T-helper 2 cell treated with Interferon-gamma antibody and Interleukin-4, amounts not matched to agents 5 μg/mL and 100 μg/mL, for 36 hours (primary cell): Measurements from ENCODE around the gene SLC35F3.
"Not testable (repeated sequence)": the region's sequence is repeated elsewhere in the genome, so short reads cannot be mapped to it uniquely, and the experiment has no call there.

ENCODE experiments used
- DNase-seq: peaks from one replicate; pipeline ENCODE4 v3.0.0; 2021; ENCODE audit warnings: low spot score
- H3K27ac Mint-ChIP-seq: one replicate; pipeline ENCODE4 v1.8.0; 2021; ENCODE audit warnings: mild to moderate bottlenecking, mixed read lengths
- H3K27me3 Mint-ChIP-seq: one replicate; pipeline ENCODE4 v1.8.0; 2021; ENCODE audit warnings: low read depth, mixed read lengths
- H3K36me3 Mint-ChIP-seq: one replicate; pipeline ENCODE4 v1.8.0; 2021; ENCODE audit warnings: low read depth, mixed read lengths
- H3K4me1 Mint-ChIP-seq: one replicate; pipeline ENCODE4 v1.8.0; 2021; ENCODE audit warnings: low read depth, mixed read lengths
- H3K4me3 Mint-ChIP-seq: one replicate; pipeline ENCODE4 v1.8.0; 2022; ENCODE audit warnings: mild to moderate bottlenecking, moderate library complexity, mixed read lengths
- H3K9me3 Mint-ChIP-seq: one replicate; pipeline ENCODE4 v1.8.0; 2021; ENCODE audit warnings: mixed read lengths

Gene SLC35F3

DNA sequence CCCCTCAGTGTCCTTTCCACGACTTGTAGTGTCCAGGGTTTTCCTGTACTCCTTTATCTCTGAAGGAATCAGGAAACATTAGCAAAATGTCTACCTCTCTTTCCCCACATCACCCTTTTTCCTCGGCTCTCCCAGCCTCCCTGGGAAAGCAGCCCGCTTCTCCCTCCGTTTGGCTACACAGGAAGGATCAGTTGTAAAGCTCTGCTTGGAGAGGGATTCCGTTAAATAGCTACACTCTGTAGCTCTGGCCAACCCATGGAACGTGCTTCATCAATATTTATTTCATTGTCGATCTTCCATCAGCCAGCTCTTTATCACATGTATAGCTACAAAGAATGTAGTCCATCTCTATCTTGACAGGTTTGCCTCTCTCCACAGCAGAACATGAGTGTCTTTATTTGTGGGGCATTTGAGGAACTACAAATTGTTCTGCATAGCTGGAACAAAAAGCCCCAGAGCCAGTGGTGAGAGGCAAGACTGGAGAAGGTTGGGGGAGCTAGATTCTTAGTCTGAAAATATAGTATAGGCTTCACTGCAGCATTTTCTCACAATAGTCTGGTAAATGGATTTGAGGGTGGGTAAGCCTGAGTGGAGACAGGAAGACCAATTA is 191.8 kb downstream of the SLC35F3 start:
- Mint-ChIP-seq H3K36me3 (no peaks in the 10 kb centered on the region), H3K9me3 (no peaks in the 10 kb centered on the region), H3K27ac (no peak overlapping the region), H3K4me3 (no peak overlapping the region), H3K4me1 (no peaks in the 10 kb centered on the region), H3K27me3 (peaks cover 6% of the 10 kb centered on the region)
- DNase-seq = no peak

- no peak for DNase-seq
- Mint-ChIP-seq H3K4me1 (no peaks in the 10 kb centered on the region), H3K27ac (no peak overlapping the region), H3K27me3 (peaks cover 15% of the 10 kb centered on the region), H3K36me3 (no peaks in the 10 kb centered on the region), H3K9me3 (no peaks in the 10 kb centered on the region), H3K4me3 (no peak overlapping the region)
These were observed 198.1 kb downstream of the SLC35F3 start for GRCh38 chr1:234102583-234102982.

- no peaks in the 10 kb centered on the region for H3K9me3 Mint-ChIP-seq
- H3K4me1 Mint-ChIP-seq = no peaks in the 10 kb centered on the region
- no peaks in the 10 kb centered on the region for H3K36me3 Mint-ChIP-seq
- no peak overlapping the region for H3K4me3 Mint-ChIP-seq
- no peak for DNase-seq
- H3K27me3 Mint-ChIP-seq = peaks cover 15% of the 10 kb centered on the region
- no peak overlapping the region for H3K27ac Mint-ChIP-seq
These were observed 198.7 kb downstream of the SLC35F3 start for GRCh38 chr1:234103198-234103597.

GRCh38 chr1:234106032-234106431 is 201.6 kb downstream of the SLC35F3 start:
- Mint-ChIP-seq H3K4me3 (no peak overlapping the region), H3K27ac (no peak overlapping the region)

DNA sequence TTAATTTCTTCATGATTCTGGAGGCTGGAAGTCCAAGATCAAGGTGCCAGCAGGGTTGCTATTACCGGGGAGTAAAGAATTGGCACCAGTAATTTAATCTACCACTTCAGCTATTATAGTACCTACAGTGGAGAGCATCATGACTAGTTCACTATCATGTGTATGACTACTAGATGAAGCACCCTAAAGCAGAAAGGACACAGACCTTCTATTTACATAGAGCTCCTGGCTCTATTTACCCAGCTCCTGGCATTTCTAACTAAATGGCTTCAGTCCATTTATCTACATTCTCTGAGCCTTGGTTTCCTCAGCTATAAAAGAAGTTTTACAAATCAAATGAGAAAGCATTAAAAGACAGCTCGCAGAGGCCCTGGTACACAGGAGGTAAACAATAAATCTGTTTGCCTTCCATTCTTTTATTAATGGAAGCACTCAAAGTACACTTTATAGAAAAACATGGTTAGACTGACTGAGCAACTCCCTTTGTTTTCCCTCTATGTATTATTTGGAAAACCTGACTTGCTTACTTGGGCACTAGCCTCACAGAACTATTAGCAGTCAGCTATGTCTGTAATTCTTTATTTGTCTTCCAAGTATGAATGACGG is 203.0 kb downstream of the SLC35F3 start:
- Mint-ChIP-seq H3K4me3 (no peak overlapping the region), H3K4me1 (no peaks in the 10 kb centered on the region), H3K27me3 (peaks cover 14% of the 10 kb centered on the region), H3K9me3 (no peaks in the 10 kb centered on the region), H3K27ac (no peak overlapping the region), H3K36me3 (no peaks in the 10 kb centered on the region)
- no peak for DNase-seq

More at GRCh38 chr1:234106032-234106431, 201.6 kb downstream of the SLC35F3 start:
- Mint-ChIP-seq H3K9me3 (no peaks in the 10 kb centered on the region), H3K36me3 (no peaks in the 10 kb centered on the region), H3K4me1 (no peaks in the 10 kb centered on the region), H3K27me3 (peaks cover 19% of the 10 kb centered on the region)
- DNase-seq = no peak

DNA sequence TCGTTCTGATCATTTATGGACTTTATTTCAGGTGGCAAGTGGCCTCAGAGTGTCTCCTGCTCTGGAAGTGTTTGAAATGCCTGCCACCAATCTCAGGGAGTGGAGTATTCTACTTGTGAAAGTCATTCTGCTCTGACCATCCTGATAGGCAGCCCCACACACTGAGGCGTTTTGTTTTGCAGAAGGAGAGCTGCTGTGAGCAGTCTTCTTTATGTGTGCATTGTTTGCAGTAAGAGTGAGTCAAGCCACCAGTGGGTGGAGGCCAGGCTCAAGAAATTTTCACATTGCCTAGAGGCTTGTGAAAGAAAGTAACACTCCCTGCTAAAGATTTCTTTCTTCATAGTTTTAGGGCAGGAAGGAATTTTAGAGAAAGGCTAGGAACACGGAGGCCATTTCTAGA is 204.4 kb downstream of the SLC35F3 start:
- H3K4me1 Mint-ChIP-seq = no peaks in the 10 kb centered on the region
- no peak overlapping the region for H3K4me3 Mint-ChIP-seq
- H3K27me3 Mint-ChIP-seq = peaks cover 11% of the 10 kb centered on the region
- no peak overlapping the region for H3K27ac Mint-ChIP-seq
- H3K9me3 Mint-ChIP-seq = no peaks in the 10 kb centered on the region
- DNase-seq = no peak
- H3K36me3 Mint-ChIP-seq = no peaks in the 10 kb centered on the region

DNA sequence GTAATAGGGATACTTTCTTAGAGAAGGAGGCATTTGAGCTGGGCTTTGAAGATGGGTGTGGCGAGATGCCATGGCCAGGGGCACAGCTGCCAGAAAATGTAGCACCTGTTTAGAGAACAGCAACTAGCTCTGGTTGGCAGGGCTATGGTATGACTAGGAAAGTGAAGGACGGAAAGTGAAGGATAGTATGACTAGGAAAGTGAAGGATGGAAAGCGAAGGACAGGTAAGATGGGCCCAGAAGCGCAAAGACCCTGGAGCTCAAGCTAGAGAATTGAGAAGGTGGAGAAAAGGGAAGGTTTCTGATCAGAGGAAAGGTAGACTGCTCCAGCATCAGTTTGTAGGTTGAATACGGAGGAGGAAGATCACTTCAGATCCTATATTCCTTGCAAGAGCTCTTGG is 205.4 kb downstream of the SLC35F3 start:
- no peak for DNase-seq
- Mint-ChIP-seq H3K27me3 (peaks cover 12% of the 10 kb centered on the region), H3K4me1 (peaks cover 1% of the 10 kb centered on the region), H3K4me3 (no peak overlapping the region), H3K27ac (no peak overlapping the region), H3K36me3 (no peaks in the 10 kb centered on the region), H3K9me3 (no peaks in the 10 kb centered on the region)

DNA sequence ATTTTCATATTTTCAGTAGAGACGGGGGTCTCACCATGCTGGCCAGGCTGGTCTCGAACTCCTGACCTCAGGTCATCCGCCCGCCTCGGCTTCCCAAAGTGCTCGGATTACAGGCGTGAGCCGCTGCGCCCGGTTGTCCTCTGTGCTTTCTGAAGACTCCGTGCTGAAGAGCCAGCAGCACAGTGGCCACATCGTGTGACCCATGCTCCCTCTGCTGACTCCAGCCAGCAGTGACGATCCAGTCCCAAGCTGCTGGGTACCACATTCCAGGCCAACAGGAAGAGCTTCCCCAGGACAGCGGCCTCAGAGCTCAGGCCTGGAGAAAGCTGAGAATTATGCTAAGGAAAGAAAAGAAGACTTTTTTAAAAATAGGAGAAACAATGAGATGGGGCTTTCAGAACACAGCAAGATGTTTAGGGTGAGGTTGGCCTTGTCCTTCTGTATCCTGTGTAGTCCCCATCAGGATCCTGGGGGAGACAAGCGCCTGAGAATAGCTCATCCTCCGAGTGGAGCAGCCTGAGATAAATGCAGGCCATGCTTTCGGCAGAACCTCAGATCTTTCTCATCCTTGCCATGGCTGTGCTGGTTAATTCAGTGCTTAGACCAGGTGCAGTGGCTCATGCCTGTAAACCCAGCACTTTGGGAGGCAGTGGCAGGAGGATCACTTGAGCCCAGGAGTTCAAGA is 207.1 kb downstream of the SLC35F3 start:
- Mint-ChIP-seq H3K4me1 (peaks cover 5% of the 10 kb centered on the region), H3K27me3 (peaks cover 26% of the 10 kb centered on the region), H3K4me3 (no peak overlapping the region), H3K27ac (no peak overlapping the region), H3K36me3 (no peaks in the 10 kb centered on the region), H3K9me3 (no peaks in the 10 kb centered on the region)
- DNase-seq = no peak

DNA sequence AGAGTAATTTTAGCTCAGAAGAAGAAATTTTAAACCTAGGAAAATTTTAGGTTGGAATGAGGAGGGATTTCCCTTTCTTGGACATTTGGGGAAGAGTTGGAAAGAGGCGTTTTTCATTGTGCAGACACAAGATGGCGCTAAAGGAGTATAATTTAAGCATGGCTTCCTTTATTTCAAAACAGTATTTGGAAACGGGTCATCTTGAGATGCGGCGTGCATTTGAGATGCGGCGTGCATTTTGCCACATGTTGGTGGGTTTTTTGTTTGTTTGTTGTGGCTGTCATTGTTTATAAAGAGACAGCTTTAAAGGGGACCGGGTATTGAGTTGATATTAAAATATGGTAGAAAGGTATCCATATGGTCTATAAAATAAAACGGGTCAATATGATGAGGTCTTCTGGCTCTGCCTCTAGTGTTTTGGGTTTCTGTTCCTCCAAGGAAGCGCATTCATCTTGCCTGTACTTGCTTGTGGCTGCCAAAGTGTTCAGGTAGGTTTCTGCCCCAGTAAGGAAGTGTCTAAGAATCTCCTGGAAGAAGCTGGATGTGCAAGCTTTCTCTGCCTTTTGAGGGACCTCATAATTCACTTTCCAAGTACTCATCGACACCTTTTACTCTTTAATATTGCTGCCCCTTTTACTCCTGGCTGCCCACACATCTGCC is 210.3 kb downstream of the SLC35F3 start:
- H3K27ac Mint-ChIP-seq = no peak overlapping the region
- H3K27me3 Mint-ChIP-seq = peaks cover 29% of the 10 kb centered on the region
- H3K9me3 Mint-ChIP-seq = no peaks in the 10 kb centered on the region
- no peak for DNase-seq
- H3K36me3 Mint-ChIP-seq = no peaks in the 10 kb centered on the region
- H3K4me3 Mint-ChIP-seq = peak overlapping the region; percentile 61
- peaks cover 5% of the 10 kb centered on the region for H3K4me1 Mint-ChIP-seq

GRCh38 chr1:234118911-234119310 is 214.4 kb downstream of the SLC35F3 start:
- Mint-ChIP-seq H3K27me3 (peaks cover 22% of the 10 kb centered on the region), H3K9me3 (no peaks in the 10 kb centered on the region), H3K36me3 (no peaks in the 10 kb centered on the region), H3K27ac (no peak overlapping the region), H3K4me3 (no peak overlapping the region), H3K4me1 (peaks cover 5% of the 10 kb centered on the region)
- DNase-seq = no peak

DNA sequence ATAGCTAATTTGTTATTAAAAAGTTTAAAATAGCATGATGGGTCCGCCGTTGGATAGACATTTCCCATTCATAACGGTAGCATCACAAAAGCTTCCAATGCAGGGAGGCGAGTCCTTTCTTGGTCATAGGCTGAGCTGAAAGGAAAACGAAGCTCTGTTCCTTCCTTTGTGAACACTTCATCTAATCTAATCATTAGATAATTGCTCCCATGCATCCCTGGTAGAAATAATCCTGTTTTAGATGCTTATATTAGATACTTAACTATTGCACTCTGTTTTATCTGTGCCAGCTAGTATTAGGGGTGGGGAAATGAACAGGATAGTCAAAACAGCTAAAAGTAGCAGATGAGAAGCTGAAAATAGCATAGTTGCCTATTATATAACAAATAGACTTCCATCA is 215.0 kb downstream of the SLC35F3 start:
- peaks cover 24% of the 10 kb centered on the region for H3K27me3 Mint-ChIP-seq
- no peak overlapping the region for H3K27ac Mint-ChIP-seq
- no peaks in the 10 kb centered on the region for H3K9me3 Mint-ChIP-seq
- no peak for DNase-seq
- H3K36me3 Mint-ChIP-seq = no peaks in the 10 kb centered on the region
- H3K4me1 Mint-ChIP-seq = peaks cover 5% of the 10 kb centered on the region
- H3K4me3 Mint-ChIP-seq = no peak overlapping the region

GRCh38 chr1:234120327-234120944 is 216.0 kb downstream of the SLC35F3 start:
- H3K27me3 Mint-ChIP-seq = peaks cover 22% of the 10 kb centered on the region
- H3K4me3 Mint-ChIP-seq = no peak overlapping the region
- peaks cover 2% of the 10 kb centered on the region for H3K4me1 Mint-ChIP-seq
- H3K9me3 Mint-ChIP-seq = no peaks in the 10 kb centered on the region
- DNase-seq = no peak
- no peaks in the 10 kb centered on the region for H3K36me3 Mint-ChIP-seq
- H3K27ac Mint-ChIP-seq = no peak overlapping the region

DNA sequence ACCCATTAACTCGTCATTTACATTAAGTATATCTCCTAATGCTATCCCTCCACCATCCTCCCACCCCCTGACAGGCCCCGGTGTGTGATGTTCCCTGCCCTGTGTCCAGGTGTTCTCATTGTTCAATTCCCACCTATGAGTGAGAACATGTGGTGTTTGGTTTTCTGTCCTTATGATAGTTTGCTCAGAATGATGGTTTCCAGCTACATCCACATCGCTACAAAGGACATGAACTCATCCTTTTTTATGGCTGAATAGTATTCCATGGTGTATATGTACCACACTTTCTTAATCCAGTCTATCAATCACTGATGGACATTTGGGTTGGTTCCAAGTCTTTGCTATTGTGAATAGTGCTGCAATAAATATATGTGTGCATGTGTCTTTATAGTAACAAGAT is 217.2 kb downstream of the SLC35F3 start:
- not testable (repeated sequence) for DNase-seq, H3K36me3 Mint-ChIP-seq, H3K9me3 Mint-ChIP-seq, H3K4me1 Mint-ChIP-seq, H3K27ac Mint-ChIP-seq, H3K4me3 Mint-ChIP-seq
- peaks cover 21% of the 10 kb centered on the region for H3K27me3 Mint-ChIP-seq

DNA sequence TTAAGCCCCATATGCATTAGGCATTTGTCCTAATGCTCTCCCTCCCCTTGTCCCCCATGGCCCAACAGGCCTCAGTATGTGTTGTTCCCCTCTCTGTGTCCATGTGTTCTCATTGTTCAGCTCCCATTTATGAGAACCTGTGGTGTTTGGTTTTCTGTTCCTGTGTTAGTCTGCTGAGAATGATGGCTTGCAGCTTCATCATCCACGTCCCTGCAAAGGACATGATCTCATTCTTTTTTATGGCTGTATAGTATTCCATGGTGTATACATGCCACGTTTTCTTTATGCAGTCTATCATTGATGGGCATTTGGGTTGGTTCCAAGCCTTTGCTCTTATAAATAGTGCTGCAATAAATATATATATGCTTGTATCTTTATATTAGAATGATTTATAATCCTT is 218.1 kb downstream of the SLC35F3 start:
- H3K36me3 Mint-ChIP-seq, H3K4me3 Mint-ChIP-seq, H3K27ac Mint-ChIP-seq: not testable (repeated sequence)

More for the DNA sequence above, 218.1 kb downstream of the SLC35F3 start:
- not testable (repeated sequence) for DNase-seq, H3K9me3 Mint-ChIP-seq, H3K4me1 Mint-ChIP-seq
- H3K27me3 Mint-ChIP-seq = peaks cover 21% of the 10 kb centered on the region
